Dedifferentiated amniotic fluid mesenchymal stem cell (primary cell): ENCODE measurements around the gene DCAKD.

Experiments
- DNase-seq: peaks from one replicate; pipeline ENCODE4 v3.0.0-alpha.2; 2016; ENCODE audit errors: extremely low spot score

The DCAKD gene

GRCh38 chr17:44976206-44976605 is 75.2 kb downstream of the DCAKD start:
- DNase-seq, result no peak
